ENCODE data around the gene EPHA3.

EPHA3 gene

GRCh38 chr3:89289574-89290190, 182.3 kb downstream of the EPHA3 start:
- Histone ChIP-seq H3K4me1 (ENCODE audit: control insufficient read depth, insufficient read depth, low read length) (no peaks in the 10 kb centered on the region), H3K4me3 (ENCODE audit: low read length) (no peak overlapping the region), H3K4me2 (ENCODE audit: low read length) (no peak overlapping the region), H3K9me3 (replicated peaks; ENCODE audit: low read length) (no peaks in the 10 kb centered on the region), H3K27me3 (ENCODE audit: control insufficient read depth, insufficient read depth, low read length) (no peaks in the 10 kb centered on the region), H3K9ac (ENCODE audit: low read depth, low read length) (no peak overlapping the region), H3K36me3 (ENCODE audit: insufficient read depth, low read length) (no peaks in the 10 kb centered on the region)

- no peak overlapping the region for H3K4me2 ChIP-seq (ENCODE audit: low read length)
- no peaks in the 10 kb centered on the region for H3K9me3 ChIP-seq (replicated peaks; ENCODE audit: low read length)
- no peak overlapping the region for H3K9ac ChIP-seq (ENCODE audit: low read depth, low read length)
- no peak overlapping the region for H3K4me3 ChIP-seq (ENCODE audit: low read length)
- H3K27me3 ChIP-seq (ENCODE audit: control insufficient read depth, insufficient read depth, low read length) = no peaks in the 10 kb centered on the region
- H3K36me3 ChIP-seq (ENCODE audit: insufficient read depth, low read length) = no peaks in the 10 kb centered on the region
- H3K4me1 ChIP-seq (ENCODE audit: control insufficient read depth, insufficient read depth, low read length) = peaks cover 11% of the 10 kb centered on the region
Observed at GRCh38 chr3:89297199-89297598, 189.8 kb downstream of the EPHA3 start.

DNA sequence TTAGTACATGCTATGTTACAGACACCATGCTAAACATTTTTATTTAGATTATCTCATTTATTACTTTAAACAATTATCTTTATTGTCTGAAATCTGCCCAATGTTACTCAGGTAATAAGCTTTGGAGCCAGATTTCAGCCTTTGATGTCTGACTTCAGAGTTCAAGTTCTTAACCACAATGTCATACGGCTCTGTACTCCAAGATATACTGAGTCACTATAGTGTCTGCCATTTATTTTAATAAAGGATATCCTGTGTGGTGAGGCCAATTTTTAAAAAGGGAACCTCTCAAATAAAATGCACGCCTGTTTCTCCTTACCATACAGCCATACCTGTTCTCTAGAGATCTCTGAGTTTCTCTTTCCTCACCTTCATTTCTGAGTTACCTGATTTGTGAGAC, 193.1 kb downstream of the EPHA3 start:
- Histone ChIP-seq H3K4me2 (ENCODE audit: low read length) (peak overlapping the region; percentile 28), H3K36me3 (ENCODE audit: insufficient read depth, low read length) (no peaks in the 10 kb centered on the region)

DNA sequence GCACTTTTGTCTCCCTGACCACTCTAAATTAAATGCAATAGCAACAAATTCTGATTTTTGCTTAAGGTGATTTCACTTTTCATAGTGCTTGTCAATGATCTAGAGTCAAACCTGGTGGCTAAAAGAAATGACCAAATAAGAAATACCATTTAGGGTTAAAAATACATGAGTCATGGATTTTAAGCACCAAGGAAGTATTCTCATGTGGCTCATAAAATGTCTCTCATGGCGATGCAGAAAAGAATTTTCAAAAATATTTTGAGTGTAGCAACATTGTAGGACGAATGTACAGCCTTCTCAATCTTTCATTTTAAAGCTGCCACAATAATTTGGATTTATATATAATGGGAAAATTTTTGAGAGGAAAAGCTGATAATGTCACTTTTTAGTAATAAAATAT, 193.6 kb downstream of the EPHA3 start:
- H3K36me3 ChIP-seq (ENCODE audit: insufficient read depth, low read length) = no peaks in the 10 kb centered on the region
- no peak overlapping the region for H3K9ac ChIP-seq (ENCODE audit: low read depth, low read length)
- H3K4me3 ChIP-seq (ENCODE audit: low read length) = no peak overlapping the region
- H3K4me1 ChIP-seq (ENCODE audit: control insufficient read depth, insufficient read depth, low read length) = peaks cover 11% of the 10 kb centered on the region
- no peaks in the 10 kb centered on the region for H3K9me3 ChIP-seq (replicated peaks; ENCODE audit: low read length)
- no peaks in the 10 kb centered on the region for H3K27me3 ChIP-seq (ENCODE audit: control insufficient read depth, insufficient read depth, low read length)
- H3K4me2 ChIP-seq (ENCODE audit: low read length) = peak overlapping the region; percentile 28

More for the DNA sequence above, 193.1 kb downstream of the EPHA3 start:
- Histone ChIP-seq H3K9me3 (replicated peaks; ENCODE audit: low read length) (no peaks in the 10 kb centered on the region), H3K27me3 (ENCODE audit: control insufficient read depth, insufficient read depth, low read length) (no peaks in the 10 kb centered on the region), H3K4me3 (ENCODE audit: low read length) (no peak overlapping the region), H3K9ac (ENCODE audit: low read depth, low read length) (no peak overlapping the region), H3K4me1 (ENCODE audit: control insufficient read depth, insufficient read depth, low read length) (peaks cover 11% of the 10 kb centered on the region)

- Histone ChIP-seq H3K9ac (ENCODE audit: low read depth, low read length) (no peak overlapping the region), H3K36me3 (ENCODE audit: insufficient read depth, low read length) (no peaks in the 10 kb centered on the region), H3K4me2 (ENCODE audit: low read length) (no peak overlapping the region), H3K27me3 (ENCODE audit: control insufficient read depth, insufficient read depth, low read length) (no peaks in the 10 kb centered on the region), H3K4me1 (ENCODE audit: control insufficient read depth, insufficient read depth, low read length) (peaks cover 11% of the 10 kb centered on the region), H3K4me3 (ENCODE audit: low read length) (no peak overlapping the region), H3K9me3 (replicated peaks; ENCODE audit: low read length) (no peaks in the 10 kb centered on the region)
Observed at GRCh38 chr3:89303701-89304100, 196.3 kb downstream of the EPHA3 start.

DNA sequence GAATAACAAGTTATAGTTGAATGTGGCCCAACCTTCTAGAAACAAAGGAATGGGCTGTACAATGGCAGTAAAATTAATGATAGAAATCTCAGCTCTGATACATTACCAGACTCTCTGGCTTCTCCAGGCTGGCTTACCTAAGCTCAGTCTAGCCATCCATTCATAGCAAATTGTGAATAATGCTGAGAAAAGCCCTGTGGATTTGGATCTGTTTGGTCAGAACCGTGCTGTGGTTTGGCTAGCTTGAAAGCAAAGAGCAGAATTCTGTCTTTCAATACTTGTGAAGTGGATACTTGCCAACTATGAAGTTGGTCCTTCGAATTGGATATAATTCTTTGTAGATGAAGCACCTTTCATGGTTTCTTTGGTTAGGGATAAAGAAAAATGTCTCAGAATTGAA, 199.1 kb downstream of the EPHA3 start:
- H3K4me3 ChIP-seq (ENCODE audit: low read length) = no peak overlapping the region
- H3K9me3 ChIP-seq (replicated peaks; ENCODE audit: low read length) = no peaks in the 10 kb centered on the region
- no peak overlapping the region for H3K4me2 ChIP-seq (ENCODE audit: low read length)
- H3K4me1 ChIP-seq (ENCODE audit: control insufficient read depth, insufficient read depth, low read length) = peaks cover 1% of the 10 kb centered on the region
- no peak overlapping the region for H3K9ac ChIP-seq (ENCODE audit: low read depth, low read length)
- no peaks in the 10 kb centered on the region for H3K27me3 ChIP-seq (ENCODE audit: control insufficient read depth, insufficient read depth, low read length)
- no peaks in the 10 kb centered on the region for H3K36me3 ChIP-seq (ENCODE audit: insufficient read depth, low read length)

GRCh38 chr3:89311581-89311980, 204.2 kb downstream of the EPHA3 start:
- no peaks in the 10 kb centered on the region for H3K9me3 ChIP-seq (replicated peaks; ENCODE audit: low read length)
- H3K9ac ChIP-seq (ENCODE audit: low read depth, low read length) = no peak overlapping the region
- no peaks in the 10 kb centered on the region for H3K27me3 ChIP-seq (ENCODE audit: control insufficient read depth, insufficient read depth, low read length)
- H3K36me3 ChIP-seq (ENCODE audit: insufficient read depth, low read length) = no peaks in the 10 kb centered on the region
- H3K4me3 ChIP-seq (ENCODE audit: low read length) = no peak overlapping the region
- no peak overlapping the region for H3K4me2 ChIP-seq (ENCODE audit: low read length)
- H3K4me1 ChIP-seq (ENCODE audit: control insufficient read depth, insufficient read depth, low read length) = no peaks in the 10 kb centered on the region

DNA sequence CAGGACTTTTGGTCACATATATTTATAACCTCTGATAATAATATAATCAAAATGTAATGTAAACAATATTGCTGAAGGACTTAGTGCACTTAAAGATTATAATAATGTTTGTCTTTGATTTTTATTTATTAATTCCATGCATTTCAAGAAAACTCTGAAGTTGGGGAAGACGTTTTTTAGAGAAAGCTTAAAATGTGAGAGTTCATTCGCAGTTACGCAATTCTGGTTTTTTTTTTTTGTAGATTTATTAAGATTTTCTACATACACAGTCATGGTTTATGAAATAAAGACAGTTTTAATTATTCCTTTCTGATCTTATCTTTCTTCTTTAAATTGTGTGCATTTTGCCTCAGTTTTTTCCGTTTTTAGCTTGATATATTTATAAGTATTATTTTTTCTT, 204.7 kb downstream of the EPHA3 start:
- Histone ChIP-seq H3K9ac (ENCODE audit: low read depth, low read length) (no peak overlapping the region), H3K4me2 (ENCODE audit: low read length) (no peak overlapping the region), H3K4me3 (ENCODE audit: low read length) (no peak overlapping the region), H3K27me3 (ENCODE audit: control insufficient read depth, insufficient read depth, low read length) (no peaks in the 10 kb centered on the region), H3K4me1 (ENCODE audit: control insufficient read depth, insufficient read depth, low read length) (no peaks in the 10 kb centered on the region), H3K9me3 (replicated peaks; ENCODE audit: low read length) (no peaks in the 10 kb centered on the region), H3K36me3 (ENCODE audit: insufficient read depth, low read length) (no peaks in the 10 kb centered on the region)

DNA sequence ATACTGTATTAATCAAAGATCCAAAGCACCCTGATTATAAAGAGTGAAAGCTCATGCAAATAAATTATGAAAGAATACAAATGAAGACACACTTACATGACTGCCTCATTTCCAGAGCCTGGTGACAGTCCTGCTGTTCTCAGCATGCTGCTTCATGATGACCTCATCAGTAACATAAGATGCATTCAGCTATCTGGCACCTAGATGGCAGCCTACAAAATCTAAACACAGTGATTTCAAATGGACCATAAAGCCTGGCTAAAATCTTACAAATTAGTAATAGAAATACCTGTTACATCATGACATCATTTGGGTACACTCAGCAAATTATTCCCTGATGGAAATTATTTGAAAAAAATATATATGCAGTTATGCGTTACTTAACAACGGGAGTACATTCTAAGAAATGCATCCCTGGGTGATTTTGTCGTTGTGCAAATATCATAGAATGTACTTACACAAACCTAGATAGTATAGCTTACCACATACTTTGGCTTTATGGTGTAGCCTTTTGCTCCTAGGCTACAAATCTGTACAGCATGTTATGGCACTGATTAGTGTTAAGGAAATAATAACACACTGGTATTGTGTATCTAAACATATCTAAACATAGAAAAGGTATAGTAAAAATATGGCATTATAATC, 207.2 kb downstream of the EPHA3 start:
- no peaks in the 10 kb centered on the region for H3K4me1 ChIP-seq (ENCODE audit: control insufficient read depth, insufficient read depth, low read length)
- H3K9ac ChIP-seq (ENCODE audit: low read depth, low read length) = no peak overlapping the region
- no peak overlapping the region for H3K4me3 ChIP-seq (ENCODE audit: low read length)
- no peaks in the 10 kb centered on the region for H3K36me3 ChIP-seq (ENCODE audit: insufficient read depth, low read length)
- no peak overlapping the region for H3K4me2 ChIP-seq (ENCODE audit: low read length)
- H3K9me3 ChIP-seq (replicated peaks; ENCODE audit: low read length) = no peaks in the 10 kb centered on the region
- no peaks in the 10 kb centered on the region for H3K27me3 ChIP-seq (ENCODE audit: control insufficient read depth, insufficient read depth, low read length)

DNA sequence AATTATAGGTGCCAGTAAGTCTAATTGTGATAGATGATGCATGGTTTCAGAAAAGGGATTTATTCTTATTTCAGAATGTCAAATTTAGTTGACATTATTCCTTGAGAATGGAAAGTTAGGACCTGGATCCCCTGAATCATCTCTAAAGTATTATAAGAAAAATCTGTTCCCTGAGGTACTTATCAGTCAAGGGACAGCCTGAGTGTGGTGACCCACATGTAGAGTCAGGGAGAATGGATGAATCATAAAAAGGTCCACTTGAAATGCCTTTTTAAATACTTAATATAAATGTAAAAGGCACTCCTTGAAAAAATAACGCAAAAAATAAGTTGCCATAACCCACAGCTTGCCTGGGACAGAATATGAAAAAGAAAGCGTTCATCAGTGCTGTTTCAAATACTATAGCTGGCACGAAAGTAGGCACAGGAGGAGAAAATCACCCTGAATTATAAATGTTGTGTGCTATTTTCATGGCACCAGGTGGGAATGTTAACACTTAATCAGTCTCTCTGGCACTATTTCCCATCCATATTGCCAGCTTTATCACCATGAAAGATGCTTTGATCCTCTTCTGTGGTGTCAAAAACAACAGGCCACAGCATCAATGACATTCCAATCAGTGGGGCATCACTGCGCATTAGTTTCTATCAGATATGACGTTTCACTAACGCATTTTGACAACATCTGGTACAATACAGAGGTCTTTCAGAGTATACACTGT, 208.5 kb downstream of the EPHA3 start:
- H3K4me2 ChIP-seq (ENCODE audit: low read length) = no peak overlapping the region
- no peaks in the 10 kb centered on the region for H3K36me3 ChIP-seq (ENCODE audit: insufficient read depth, low read length)
- H3K4me1 ChIP-seq (ENCODE audit: control insufficient read depth, insufficient read depth, low read length) = no peaks in the 10 kb centered on the region
- no peaks in the 10 kb centered on the region for H3K27me3 ChIP-seq (ENCODE audit: control insufficient read depth, insufficient read depth, low read length)
- H3K9ac ChIP-seq (ENCODE audit: low read depth, low read length) = no peak overlapping the region
- no peak overlapping the region for H3K4me3 ChIP-seq (ENCODE audit: low read length)
- no peaks in the 10 kb centered on the region for H3K9me3 ChIP-seq (replicated peaks; ENCODE audit: low read length)

GRCh38 chr3:89320186-89320585, 212.8 kb downstream of the EPHA3 start:
- Histone ChIP-seq H3K9ac (ENCODE audit: low read depth, low read length) (no peak overlapping the region), H3K9me3 (replicated peaks; ENCODE audit: low read length) (no peaks in the 10 kb centered on the region), H3K4me2 (ENCODE audit: low read length) (no peak overlapping the region), H3K27me3 (ENCODE audit: control insufficient read depth, insufficient read depth, low read length) (no peaks in the 10 kb centered on the region), H3K4me3 (ENCODE audit: low read length) (no peak overlapping the region), H3K4me1 (ENCODE audit: control insufficient read depth, insufficient read depth, low read length) (no peaks in the 10 kb centered on the region), H3K36me3 (ENCODE audit: insufficient read depth, low read length) (no peaks in the 10 kb centered on the region)

DNA sequence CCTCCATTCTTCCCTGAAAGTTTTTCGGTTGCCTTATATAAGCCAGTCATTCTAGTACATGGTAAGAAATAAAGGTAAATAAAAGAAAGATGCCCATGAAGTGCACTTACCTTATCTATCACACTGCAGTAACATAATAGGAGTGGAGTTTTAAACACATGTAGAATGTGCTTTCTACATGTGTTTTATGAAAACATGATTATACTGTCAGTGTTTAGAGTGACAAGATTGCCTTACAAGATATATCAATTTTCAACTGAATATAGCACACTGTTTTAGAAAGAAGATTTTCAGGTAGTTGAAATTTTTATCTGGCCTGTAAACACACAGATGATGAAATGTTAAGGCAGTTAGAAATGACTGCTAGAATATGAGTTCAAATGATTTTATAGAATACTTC, 219.6 kb downstream of the EPHA3 start:
- Histone ChIP-seq H3K4me2 (ENCODE audit: low read length) (no peak overlapping the region), H3K4me1 (ENCODE audit: control insufficient read depth, insufficient read depth, low read length) (no peaks in the 10 kb centered on the region), H3K9me3 (replicated peaks; ENCODE audit: low read length) (no peaks in the 10 kb centered on the region), H3K36me3 (ENCODE audit: insufficient read depth, low read length) (no peaks in the 10 kb centered on the region), H3K9ac (ENCODE audit: low read depth, low read length) (no peak overlapping the region), H3K4me3 (ENCODE audit: low read length) (no peak overlapping the region), H3K27me3 (ENCODE audit: control insufficient read depth, insufficient read depth, low read length) (no peaks in the 10 kb centered on the region)
